Measurements from ENCODE around the gene NOBOX.
"Not testable (repeated sequence)": the region's sequence is repeated elsewhere in the genome, so short reads cannot be mapped to it uniquely, and the experiment has no call there.

The NOBOX gene

GRCh38 chr7:144403649-144404061 lies at the start of gene NOBOX:
Gene NOBOX, minus strand, starts transcription at chr7:144403693.
- DNase-seq (ENCODE audit: low read depth), result no peak

- no peak for DNase-seq (ENCODE audit: low read depth)
Observed at GRCh38 chr7:144452064-144452463, 48.6 kb upstream of the NOBOX start.

- no peak for DNase-seq (ENCODE audit: low read depth)
Observed at GRCh38 chr7:144445590-144445989, 42.1 kb upstream of the NOBOX start.

GRCh38 chr7:144439717-144440205 lies 36.3 kb upstream of the NOBOX start:
- no peak for DNase-seq (ENCODE audit: low read depth)

GRCh38 chr7:144438759-144439158 lies 35.3 kb upstream of the NOBOX start:
- DNase-seq (ENCODE audit: low read depth), result no peak

- DNase-seq (ENCODE audit: low read depth), result peak; percentile 15
Observed at GRCh38 chr7:144437370-144438191, 34.1 kb upstream of the NOBOX start.

- no peak for DNase-seq (ENCODE audit: low read depth)
Observed at GRCh38 chr7:144436500-144436899, 33.0 kb upstream of the NOBOX start.

GRCh38 chr7:144428431-144428830 lies 24.9 kb upstream of the NOBOX start:
- DNase-seq (ENCODE audit: low read depth), result no peak

- not testable (repeated sequence) for DNase-seq (ENCODE audit: low read depth)
Observed at GRCh38 chr7:144427539-144427938, 24.0 kb upstream of the NOBOX start.

- not testable (repeated sequence) for DNase-seq (ENCODE audit: low read depth)
Observed at GRCh38 chr7:144418931-144419330, 15.4 kb upstream of the NOBOX start.

- DNase-seq (ENCODE audit: low read depth), result no peak
Observed at GRCh38 chr7:144416341-144416740, 12.8 kb upstream of the NOBOX start.

GRCh38 chr7:144415858-144416257 lies 12.4 kb upstream of the NOBOX start:
- DNase-seq (ENCODE audit: low read depth), result no peak

- DNase-seq (ENCODE audit: low read depth), result no peak
Observed at GRCh38 chr7:144414815-144415214, 11.3 kb upstream of the NOBOX start.

- no peak for DNase-seq (ENCODE audit: low read depth)
Observed at GRCh38 chr7:144410441-144410840, 6.9 kb upstream of the NOBOX start.

- no peak for DNase-seq (ENCODE audit: low read depth)
Observed at GRCh38 chr7:144408121-144408520, 4.6 kb upstream of the NOBOX start.

- DNase-seq (ENCODE audit: low read depth), result no peak
Observed at GRCh38 chr7:144407266-144407931, 3.9 kb upstream of the NOBOX start.

- DNase-seq (ENCODE audit: low read depth), result no peak
Observed at GRCh38 chr7:144404946-144405345, 1.5 kb upstream of the NOBOX start.

GRCh38 chr7:144403102-144403501 lies 391 bp downstream of the NOBOX start:
- no peak for DNase-seq (ENCODE audit: low read depth)

- DNase-seq (ENCODE audit: low read depth), result no peak
Observed at GRCh38 chr7:144401490-144401889, 2.0 kb downstream of the NOBOX start.

- no peak for DNase-seq (ENCODE audit: low read depth)
Observed at GRCh38 chr7:144399946-144400345, 3.5 kb downstream of the NOBOX start.

GRCh38 chr7:144398911-144399310 lies 4.6 kb downstream of the NOBOX start:
- DNase-seq (ENCODE audit: low read depth), result no peak

GRCh38 chr7:144398291-144398690 lies 5.2 kb downstream of the NOBOX start:
- DNase-seq (ENCODE audit: low read depth), result no peak

- no peak for DNase-seq (ENCODE audit: low read depth)
Observed at GRCh38 chr7:144397086-144397485, 6.4 kb downstream of the NOBOX start.
